A549 treated with AZD2906 at 1 μM for 4 hours (cell line): ENCODE measurements around the gene TBC1D7. TPM values are rescaled to one million over a fixed set of nuclear protein-coding genes. Genes with fewer than 3 reads are reported as not detected.

Experiments used
- total RNA-seq: library from RNA; stranded (reverse); fragments of 200-300 nt; extraction: Qiagen RNA extraction; gene quantifications from 5 replicates; pipeline ENCODE4 v1.2.3, GENCODE V29; 2022

TBC1D7 gene
- 23.1 to 26.5 TPM (median 24.1 TPM) in 5 replicates for total RNA-seq

DNA sequence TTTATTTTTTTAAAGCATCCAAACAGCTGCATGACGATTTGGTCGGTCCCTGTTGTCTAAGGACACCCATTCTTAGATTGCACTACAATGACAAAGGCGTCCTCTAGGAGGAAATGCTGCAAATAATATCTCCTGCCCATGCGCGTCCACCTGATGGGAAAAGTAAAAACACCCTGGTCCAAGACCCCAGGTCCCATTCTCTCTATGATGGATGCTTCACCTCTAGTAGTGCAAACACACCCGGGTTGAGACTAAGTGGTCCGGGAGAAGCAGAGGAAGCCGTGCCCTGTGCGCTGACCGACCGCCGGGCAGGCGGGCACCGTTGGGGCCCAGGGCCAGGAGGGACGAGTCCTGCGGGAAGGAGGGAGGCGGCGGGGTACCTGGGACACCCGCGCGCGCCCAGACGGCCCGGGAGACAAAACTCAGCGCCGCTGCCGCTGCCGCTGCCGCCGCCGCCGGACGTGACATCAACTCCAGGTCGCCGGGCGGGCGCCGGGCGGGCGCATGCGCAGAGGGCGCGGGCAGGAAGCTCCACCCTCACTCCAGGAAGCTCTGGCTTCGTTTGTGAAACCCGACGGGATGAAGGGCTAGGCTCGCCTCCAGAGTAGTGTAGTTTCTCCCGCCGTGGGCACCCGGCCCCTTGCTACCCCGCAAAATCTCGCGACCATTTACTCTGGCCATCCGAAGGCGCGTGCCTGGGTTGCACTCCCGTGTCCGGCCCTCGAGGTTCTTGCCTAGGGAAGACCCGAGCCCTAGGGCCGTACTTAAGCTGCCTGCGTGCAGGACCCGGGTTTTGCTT, at the start of gene TBC1D7:
TBC1D7 (minus strand) TSS at position 462 of the 799 bp plus-strand sequence. CDS start 1,639 bp downstream, outside the sequence.

Other genes starting within 250 kb of the TBC1D7 start
- 1.1 to 1.5 TPM (median 1.4 TPM) in 5 replicates for gene GFOD1, start 159.1 kb upstream of the TBC1D7 start, total RNA-seq
- 3.3 to 4.9 TPM (median 3.6 TPM) in 5 replicates for gene SIRT5, start 246.1 kb upstream of the TBC1D7 start, total RNA-seq